GM11168 (cell line): ENCODE data around the gene FBP1.

Source experiments
- in situ Hi-C: fragments of 300-500 bp; cut with MboI; formaldehyde crosslinking; loops from one replicate; pipeline ENCODE4 v1.12.0; 2022; ENCODE audit warnings: low sequenced_read_pairs; ENCODE audit not compliant: unreplicated experiment

Gene FBP1

DNA sequence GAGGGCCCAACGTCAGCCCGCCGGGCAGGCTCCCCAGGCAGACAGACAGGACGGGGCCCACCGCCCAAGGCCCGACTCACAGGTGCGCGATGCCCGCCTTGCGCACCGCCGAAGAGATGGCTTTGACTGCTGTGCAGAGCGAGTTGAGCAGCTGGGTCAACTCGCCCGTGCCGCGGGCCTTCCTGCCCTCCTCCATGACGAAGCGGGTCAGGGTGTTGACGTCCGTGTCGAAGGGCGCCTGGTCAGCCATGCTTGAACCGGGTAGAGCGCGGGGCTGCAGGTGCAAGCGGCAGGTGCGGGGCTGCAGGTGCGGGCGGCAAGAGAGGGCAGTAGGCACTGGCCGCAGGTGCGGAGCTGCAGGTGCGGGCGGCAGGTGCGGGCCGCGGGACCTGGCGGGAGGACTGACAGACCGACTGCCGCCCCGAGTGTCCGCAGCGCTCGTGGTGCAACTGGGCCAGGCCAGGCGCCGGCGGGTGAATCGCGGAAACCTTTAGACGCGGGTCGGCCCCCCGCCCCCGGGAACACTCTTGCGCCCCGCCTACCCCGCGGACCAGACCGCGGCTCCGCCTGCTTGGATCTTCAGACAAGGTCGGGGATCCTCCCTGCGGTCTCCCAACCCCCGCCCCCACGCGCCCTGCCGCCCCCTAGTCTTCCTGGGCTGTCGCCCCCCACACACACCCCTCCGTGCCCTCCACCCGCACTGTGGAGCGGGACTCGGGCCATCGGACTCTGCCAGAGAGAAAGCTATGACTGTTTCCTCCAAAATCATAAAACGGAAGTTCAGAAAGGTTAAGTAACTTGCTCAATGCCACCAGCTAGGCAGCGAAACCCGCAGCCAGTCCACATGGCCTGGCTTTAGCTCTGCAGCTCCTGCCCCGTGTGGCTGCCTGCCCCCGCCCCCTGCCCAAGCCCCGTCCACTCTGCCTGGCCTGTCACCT lies at the start of gene FBP1:
Gene FBP1, minus strand, starts transcription at position 458 of the 938 bp plus-strand sequence. Its CDS starts 208 bp downstream, at position 250.
- in situ Hi-C loops = no loop called here

DNA sequence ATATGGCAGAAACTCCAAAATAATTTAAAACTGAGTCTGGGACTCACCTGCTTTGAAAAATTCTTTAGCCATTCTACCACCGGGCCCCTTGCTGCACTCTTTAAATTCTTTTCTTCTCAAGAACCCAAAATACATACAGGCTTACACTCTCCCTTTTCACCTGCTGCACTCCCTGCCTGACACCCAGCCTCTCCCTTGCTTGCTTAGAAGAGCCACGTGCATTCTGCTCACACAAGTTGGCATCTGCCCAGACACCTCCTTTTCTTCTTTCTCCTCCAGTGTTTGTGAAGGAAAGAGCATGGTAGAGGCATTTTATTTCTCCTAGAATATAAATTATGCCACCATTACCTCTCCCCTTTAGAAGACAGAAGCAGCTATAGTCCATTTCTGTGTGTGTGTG lies 48.1 kb upstream of the FBP1 start:
- in situ Hi-C loops = no loop called here

DNA sequence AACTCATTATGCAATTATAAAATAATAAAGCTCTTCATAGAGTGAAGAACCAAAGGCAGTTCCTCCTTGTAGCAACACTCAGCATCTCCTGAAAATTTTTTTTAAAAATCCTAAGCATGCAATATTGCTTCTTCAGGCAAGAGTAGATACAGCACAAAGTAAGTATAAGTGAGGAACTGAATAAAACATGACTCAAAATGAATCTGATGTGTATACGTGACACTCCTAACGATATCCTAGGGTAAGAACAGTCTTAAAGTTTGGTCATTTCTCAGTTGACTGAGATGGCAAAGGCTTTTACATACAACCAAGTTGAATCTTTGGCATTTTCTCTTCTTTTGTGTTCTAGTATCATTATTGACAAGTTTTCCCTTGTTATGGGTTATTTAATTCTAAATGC lies 46.0 kb upstream of the FBP1 start:
- in situ Hi-C loops = no loop called here

DNA sequence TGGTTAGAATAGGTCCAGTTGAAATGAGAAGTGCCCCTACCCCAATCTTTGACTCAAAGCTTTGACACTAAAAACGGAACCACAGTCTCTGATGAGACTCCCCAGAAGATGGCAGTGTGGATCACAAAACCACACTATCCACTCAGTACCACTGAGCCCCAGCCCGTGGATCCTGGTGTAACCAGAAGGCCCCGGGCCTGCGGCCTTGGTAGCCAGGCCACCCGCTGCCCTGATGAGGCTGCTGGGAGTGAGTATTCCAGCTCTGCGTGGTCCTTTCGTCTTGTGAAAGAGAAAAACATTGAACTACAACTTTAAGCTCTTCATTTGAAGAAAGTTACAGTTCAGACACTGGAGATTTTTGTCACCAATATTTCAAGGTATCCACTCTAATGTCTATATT lies 42.2 kb upstream of the FBP1 start:
- in situ Hi-C loops = loop anchor here (5.0 kb wide), 1 partner anchor 441 kb away; no protein-coding TSS in a partner anchor

DNA sequence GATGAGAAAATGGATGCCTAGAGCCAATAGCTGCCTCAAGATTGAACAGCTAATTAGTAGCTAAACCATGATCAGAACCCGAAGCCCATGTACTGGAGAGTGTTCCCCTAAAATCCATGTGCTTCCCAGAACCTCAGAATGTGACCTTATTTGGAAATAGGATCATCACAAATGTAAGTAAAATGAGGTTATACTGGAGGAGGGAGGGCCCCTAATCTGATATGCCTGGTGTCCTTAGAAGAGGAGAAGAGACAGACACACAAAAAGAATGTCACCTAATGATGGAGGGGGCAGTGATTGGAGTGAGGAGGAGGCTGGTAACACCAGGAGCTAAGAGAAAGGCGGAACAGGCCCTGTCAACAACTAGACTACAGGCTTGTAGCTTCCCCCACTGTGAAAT lies 41.3 kb upstream of the FBP1 start:
- in situ Hi-C loops = loop anchor here (5.0 kb wide), 1 partner anchor 442 kb away; no protein-coding TSS in a partner anchor

DNA sequence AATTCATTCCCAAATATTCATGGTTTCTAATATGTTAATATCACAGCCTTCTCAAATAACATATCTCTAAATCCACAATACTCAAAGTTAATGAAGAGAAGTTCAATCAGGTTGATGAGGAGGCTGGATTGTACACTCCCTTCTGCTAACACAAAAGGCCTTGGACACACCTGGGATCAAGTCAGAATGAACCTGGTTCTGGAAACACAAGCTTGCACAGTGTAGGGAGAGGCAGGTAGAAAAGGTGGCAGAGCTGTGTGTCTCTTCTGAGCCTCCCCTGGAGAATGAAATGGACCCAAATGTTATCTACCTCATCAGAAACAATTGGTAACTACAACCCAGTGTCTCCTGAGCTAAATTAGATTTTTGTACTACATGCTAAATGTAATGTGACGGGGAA lies 40.7 kb upstream of the FBP1 start:
- in situ Hi-C loops = loop anchor here (5.0 kb wide), 1 partner anchor 442 kb away; no protein-coding TSS in a partner anchor

DNA sequence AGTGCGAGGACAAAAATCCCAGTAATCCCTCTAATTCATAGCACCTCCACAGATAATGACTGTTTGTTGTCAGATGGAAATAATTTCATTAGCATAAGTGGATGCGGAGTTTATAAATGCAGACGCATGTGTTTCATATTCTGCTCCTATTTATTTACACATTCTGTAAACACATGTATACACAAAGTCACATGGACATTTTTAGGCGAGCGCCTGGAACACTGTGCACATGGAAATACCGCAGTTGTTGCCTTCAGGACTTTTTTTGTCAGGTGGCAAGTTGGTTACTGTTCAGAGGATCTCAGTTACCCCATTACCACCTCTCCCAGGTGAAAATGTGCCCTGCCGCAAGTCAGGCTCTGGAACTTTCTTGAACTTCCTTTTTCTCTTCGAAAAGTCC lies 40.3 kb upstream of the FBP1 start:
- in situ Hi-C loops = no loop called here

DNA sequence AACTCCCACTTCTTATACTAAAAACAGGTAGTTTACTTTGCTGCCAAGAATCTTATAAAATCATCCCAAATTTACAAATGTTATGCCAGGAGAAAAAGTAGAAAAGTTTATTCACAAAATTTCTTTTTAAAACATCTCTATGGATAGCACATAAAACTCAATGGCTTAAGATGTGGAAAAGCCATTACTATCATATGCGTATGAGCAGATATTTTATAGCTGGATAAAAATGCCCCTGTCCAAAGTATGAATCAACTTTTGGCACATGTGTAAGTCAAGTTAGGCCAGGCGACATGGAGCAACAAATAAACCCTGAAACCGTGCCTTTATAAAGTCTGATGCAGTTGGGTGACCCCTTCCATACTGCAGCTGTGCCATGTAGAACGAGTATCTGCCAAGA lies 38.6 kb upstream of the FBP1 start:
- in situ Hi-C loops = no loop called here

DNA sequence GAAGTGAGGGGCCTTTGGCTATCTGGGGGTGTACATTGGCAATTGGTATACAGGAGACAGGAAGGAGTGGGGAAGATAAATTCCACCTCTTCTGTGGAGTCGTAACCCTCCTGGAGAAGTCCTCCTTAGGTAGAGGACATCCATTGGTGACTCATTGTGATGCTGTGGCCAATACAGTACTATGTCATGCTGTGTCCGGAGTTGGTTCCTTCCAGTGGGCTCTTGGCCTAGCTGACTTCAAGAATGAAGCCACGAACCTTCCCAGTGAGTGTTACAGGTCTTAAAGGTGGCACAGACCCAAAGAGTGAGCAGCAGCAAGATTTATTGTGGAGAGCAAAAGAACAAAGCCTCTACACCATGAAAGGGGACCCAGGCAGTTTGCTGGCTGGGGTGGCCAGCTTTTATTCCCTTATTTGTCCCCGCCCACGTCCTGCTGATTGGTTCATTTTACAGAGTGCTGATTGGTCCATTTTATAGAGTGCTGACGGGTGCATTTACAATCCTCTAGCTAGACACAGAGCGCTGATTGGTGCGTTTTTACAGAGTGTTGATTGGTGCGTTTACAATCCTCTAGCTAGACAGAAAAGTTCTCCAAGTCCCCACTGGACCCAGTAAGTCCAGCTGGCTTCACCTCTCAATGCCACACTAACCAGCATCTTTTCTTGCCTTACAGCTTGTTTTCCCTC lies 37.3 kb upstream of the FBP1 start:
- in situ Hi-C loops = no loop called here

DNA sequence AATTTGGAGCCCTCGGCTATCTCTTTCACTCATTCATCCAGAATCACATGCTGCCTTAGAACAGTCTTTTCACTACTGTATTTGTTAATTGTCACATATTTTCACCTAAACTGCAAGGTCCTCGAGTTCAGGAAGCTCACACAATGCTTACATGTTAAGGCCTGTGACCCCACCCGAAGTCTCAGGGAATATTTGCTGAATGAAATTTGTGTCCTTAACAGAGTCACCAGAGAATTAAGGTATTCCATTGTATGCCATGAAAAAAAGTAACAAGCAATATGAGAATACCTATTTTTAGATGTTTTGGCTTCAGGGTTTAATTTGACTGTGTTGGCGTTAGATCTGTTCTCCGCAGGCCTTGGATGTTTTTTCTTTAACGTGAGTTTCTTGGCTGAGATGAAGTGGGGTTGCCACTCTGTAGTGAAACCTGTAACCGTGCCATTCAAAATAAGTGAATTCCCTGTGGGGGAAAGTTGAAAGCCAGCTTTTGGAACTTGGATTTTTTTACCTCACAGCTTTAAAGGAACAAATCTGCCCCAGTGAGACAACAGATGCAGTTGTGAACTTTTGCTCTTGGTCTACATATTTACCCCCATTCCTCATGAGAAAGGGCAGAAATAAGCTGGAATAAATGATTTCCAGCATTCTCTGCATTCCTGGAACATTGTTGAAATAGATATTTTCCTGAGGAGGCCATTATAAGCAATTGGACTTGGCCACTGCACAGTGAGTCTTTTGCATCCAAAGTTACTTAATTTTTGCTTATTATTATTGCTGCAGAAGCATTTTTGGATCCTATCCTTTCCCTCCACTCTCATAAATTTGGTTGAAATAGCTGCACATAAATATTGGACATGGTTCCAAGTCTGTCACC lies 35.9 kb upstream of the FBP1 start:
- in situ Hi-C loops = no loop called here

DNA sequence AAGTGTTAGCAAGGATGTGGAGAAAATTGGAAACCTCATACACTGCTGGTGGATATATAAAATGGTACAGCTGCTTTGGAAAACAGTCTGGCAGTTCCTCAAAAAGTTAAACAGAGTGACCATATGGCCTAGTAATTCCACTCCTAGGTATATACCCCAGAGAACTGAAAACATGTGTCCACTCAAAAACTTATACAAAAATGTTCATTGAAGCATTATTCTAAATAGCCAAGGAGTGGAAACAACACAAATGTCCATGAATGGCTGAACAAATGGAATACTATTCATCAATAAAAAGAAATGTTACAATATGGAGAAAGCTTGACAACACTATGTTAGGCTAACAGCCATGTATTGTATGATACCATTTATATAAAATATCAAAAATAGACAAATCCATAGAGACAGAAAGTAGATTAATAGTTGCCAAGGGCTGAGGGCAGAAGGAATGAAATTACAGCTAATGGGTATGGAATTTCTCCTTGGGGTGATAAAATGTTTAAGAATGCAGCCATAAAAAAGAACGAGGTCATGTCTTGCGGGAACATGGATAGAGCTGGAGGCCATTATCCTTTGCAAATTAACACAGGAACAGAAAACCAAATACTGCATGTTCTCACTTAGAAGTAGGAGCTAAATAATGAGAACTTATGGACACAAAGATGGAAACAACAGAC lies 33.6 kb upstream of the FBP1 start:
- in situ Hi-C loops = no loop called here

DNA sequence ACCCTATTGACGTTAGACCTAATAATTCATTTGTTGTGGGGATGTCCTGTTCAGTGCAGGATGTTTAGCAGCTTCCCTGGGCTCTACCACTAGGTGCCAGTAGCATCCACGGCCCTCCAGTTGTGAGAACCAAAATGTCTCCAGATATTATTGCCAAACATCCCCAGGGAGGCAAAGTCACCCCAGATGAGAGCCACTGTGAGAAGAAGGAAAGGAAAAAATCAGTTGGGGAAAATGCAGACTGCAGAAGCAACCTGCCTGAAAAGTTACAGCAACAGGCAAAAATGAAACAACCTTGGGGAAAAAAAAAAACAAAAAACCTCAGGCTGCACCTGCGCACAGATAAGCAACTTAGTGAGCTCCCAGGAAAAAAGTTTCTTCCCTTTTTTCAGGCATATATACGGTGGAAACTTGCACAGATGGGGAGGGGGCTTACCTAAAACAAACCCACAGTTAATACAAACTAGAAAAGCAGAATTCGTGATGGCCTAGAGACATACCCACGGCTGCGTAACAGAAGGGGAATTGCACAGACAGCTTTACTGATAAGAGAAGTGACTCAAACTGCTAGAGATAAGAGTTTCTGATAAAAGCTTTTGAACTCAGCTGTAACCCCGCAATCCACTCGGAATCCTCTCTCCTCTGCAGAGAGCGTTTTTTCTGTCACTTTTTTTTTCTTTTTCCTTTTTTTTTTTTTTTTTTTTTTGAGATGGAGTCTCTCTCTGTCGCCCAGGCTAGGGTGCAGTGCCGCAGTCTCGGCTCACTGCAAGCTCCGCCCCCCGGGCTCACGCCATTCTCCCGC lies 29.8 kb upstream of the FBP1 start:
- in situ Hi-C loops = no loop called here

DNA sequence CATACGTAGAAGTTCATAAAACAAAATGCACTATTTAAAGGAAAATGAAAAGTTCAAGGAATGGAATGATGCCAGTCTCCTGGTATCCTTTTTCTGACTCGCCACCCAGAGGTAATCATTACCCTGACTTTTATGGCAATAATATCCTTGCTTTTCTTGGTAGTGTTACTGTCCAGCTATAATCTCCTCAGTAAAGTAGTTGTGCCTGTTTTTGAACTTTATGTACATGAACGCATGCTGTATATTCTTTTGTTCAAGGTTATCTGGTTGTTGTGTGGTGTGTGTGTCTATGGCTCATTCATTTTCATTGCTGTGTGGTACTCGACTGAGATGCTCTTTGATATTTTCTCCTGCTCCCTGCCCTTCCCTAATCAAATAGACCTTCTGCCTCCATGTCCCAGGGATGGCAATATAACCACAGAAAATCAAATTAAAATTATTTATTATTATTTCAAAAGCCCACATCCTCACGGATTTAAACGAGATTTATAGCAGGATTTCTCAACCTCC lies 29.2 kb upstream of the FBP1 start:
- in situ Hi-C loops = no loop called here

DNA sequence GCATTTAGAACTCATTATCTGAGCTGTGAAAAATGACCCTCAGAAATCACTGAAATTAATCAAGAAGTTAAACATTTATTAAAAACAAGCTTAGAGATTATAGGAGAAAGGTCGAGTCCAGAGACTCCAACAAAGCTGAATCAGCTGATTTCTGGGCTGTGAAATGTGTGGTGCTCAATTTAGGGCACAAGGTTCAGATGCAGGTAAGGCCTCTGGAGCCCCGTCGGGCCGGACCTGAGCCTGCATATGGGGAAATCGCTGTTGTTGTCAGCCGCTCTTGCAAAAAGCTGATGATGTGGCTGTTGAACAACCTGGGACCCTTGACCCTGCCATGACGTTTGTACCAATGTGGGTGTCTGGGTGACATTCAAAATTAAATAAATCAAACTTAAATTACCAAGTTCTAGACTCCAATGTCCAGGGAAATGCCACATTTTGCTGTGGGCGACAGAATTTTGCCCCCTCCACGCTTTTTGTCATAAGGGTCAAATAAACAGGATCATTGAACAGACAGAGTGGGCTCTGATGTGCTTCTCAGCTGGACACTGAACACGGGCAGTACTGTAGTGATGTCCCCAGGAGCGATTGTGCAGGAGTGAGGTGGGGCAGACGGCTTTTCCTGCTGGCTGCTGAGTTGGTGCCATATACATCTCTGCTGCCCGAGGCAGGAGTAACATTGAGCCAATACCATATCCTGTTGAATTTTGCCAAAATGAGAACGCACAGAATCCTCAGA lies 27.2 kb upstream of the FBP1 start:
- in situ Hi-C loops = no loop called here

DNA sequence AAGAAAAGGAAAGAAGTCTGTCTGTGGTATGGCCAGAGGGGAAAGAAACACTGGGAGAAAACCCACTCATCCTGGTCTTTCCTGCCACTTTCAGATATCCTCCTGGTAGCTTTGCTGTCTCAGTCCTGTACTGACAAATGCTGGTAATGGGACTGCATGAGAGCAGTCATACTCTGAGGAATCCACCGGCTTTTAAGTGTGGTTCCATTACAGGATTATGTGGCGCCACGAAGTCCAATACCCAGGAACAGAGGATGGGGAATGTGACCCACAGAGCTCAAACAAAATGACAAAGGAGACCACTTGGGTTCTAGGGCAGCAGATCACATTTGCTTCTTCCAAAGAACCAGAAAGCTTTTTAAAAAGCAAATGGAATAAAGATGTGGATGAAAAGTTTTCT lies 26.3 kb upstream of the FBP1 start:
- in situ Hi-C loops = no loop called here

DNA sequence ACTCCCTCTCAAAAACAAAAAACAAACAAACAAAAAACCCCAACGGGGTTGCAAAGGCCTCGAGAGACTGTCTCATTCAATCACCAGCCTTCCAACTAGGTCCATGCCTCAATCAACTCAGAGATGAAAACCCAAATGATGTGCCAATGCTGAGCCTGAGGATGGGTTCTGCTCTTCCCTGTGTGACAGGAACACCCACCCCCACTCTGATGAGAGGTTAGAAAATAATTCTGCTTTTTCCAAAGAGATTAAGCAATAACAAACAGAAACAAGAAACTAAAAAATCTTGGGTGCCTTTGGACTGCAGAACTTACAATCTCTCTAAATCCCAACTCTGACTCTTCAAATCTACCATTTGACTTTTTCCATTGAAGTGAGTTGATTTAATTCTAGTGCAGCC lies 25.5 kb upstream of the FBP1 start:
- in situ Hi-C loops = no loop called here

DNA sequence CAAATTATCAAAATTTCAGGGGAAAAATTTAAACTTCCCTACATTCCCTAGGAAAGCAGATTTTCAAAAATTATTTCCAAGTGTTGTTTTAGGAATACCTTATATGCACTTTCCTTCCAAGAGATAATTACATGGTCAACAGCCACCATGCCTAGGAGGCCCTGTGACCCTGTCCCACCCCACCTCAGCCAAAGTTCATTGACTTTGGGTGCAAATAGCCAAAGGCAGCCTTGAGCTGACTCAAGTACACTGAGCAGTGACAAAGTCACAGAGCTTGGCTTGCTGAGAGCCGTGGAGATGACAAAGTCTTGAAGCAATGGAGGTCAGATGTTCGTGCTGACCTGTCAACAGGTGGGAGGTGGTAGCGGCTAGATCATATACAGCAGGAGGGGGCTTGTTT lies 24.3 kb upstream of the FBP1 start:
- in situ Hi-C loops = no loop called here

DNA sequence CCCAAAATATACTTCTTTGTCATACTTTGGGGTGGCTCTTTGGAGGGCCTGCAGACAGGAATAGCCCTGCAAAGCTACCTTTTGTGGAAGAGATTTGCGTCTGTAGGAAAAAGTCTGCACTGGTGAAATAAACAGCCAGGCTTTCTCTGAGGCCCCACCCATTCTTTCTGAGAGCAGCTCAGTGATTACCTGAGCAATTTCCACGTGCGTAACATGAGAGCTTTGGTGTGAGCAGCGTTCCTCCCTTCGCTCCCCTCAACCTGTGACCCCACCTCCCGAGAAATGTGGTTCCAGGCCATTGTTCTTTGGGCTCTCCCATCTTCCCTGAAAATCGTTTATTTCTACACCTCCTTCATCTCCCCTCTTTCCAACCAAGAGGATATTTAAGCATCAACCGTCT lies 23.8 kb upstream of the FBP1 start:
- in situ Hi-C loops = no loop called here
